Endothelial cell (in vitro differentiated cells): ENCODE measurements around the gene LGMN. TPM values are rescaled to one million over a fixed set of nuclear protein-coding genes. Genes with fewer than 3 reads are reported as not detected.
"Not testable (repeated sequence)": the region's sequence is repeated elsewhere in the genome, so short reads cannot be mapped to it uniquely, and the experiment has no call there.

Experiments used
- DNase-seq: peaks from one replicate; pipeline ENCODE4 v3.0.0; 2021; ENCODE audit warnings: low spot score
- H3K27ac Mint-ChIP-seq: one replicate; pipeline ENCODE4 v1.8.0; 2021; ENCODE audit warnings: mixed read lengths, inconsistent platforms; ENCODE audit not compliant: unreplicated experiment
- H3K27me3 Mint-ChIP-seq: one replicate; pipeline ENCODE4 v1.8.0; 2021; ENCODE audit warnings: mild to moderate bottlenecking, moderate library complexity, mixed read lengths, inconsistent platforms; ENCODE audit not compliant: unreplicated experiment
- H3K36me3 Mint-ChIP-seq: one replicate; pipeline ENCODE4 v1.8.0; 2021; ENCODE audit warnings: mild to moderate bottlenecking, low read depth, mixed read lengths, inconsistent platforms; ENCODE audit not compliant: unreplicated experiment
- H3K4me1 Mint-ChIP-seq: one replicate; pipeline ENCODE4 v1.8.0; 2021; ENCODE audit warnings: mild to moderate bottlenecking, mixed read lengths, inconsistent platforms; ENCODE audit not compliant: unreplicated experiment
- H3K4me3 Mint-ChIP-seq: one replicate; pipeline ENCODE4 v1.8.0; 2021; ENCODE audit warnings: mild to moderate bottlenecking, mixed read lengths, inconsistent platforms; ENCODE audit not compliant: unreplicated experiment
- H3K9me3 Mint-ChIP-seq: one replicate; pipeline ENCODE4 v1.8.0; 2021; ENCODE audit warnings: mixed read lengths, inconsistent platforms; ENCODE audit not compliant: unreplicated experiment
- total RNA-seq: library from RNA; stranded (reverse); fragmentation: NEBNext Ultra II Directional; extraction: Animal tissue kit (Norgen Biotek cat#: 25700); gene quantifications from one replicate; pipeline ENCODE4 v1.2.1, GENCODE V29; 2021; ENCODE audit not compliant: unreplicated experiment
- TF ChIP-seq, protein P1 (sequence below): fragments of 200-600 bp; sonication (generic); IDR thresholded peaks from one replicate; pipeline ENCODE4 v1.5.0; 2021; ENCODE audit warnings: antibody characterized with exemption; ENCODE audit not compliant: unreplicated experiment

The LGMN gene
- total RNA-seq, 1 donor from 2014 or later: 97.6 TPM

GRCh38 chr14:92774572-92774971 lies 26.1 kb upstream of the LGMN start:
- peaks cover 3% of the 10 kb centered on the region for H3K27me3 Mint-ChIP-seq
- TF ChIP-seq, protein P1, sequence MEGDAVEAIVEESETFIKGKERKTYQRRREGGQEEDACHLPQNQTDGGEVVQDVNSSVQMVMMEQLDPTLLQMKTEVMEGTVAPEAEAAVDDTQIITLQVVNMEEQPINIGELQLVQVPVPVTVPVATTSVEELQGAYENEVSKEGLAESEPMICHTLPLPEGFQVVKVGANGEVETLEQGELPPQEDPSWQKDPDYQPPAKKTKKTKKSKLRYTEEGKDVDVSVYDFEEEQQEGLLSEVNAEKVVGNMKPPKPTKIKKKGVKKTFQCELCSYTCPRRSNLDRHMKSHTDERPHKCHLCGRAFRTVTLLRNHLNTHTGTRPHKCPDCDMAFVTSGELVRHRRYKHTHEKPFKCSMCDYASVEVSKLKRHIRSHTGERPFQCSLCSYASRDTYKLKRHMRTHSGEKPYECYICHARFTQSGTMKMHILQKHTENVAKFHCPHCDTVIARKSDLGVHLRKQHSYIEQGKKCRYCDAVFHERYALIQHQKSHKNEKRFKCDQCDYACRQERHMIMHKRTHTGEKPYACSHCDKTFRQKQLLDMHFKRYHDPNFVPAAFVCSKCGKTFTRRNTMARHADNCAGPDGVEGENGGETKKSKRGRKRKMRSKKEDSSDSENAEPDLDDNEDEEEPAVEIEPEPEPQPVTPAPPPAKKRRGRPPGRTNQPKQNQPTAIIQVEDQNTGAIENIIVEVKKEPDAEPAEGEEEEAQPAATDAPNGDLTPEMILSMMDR: no peak
- H3K36me3 Mint-ChIP-seq: no peaks in the 10 kb centered on the region
- DNase-seq: no peak
- no peak overlapping the region for H3K4me3 Mint-ChIP-seq
- H3K9me3 Mint-ChIP-seq: no peaks in the 10 kb centered on the region
- H3K4me1 Mint-ChIP-seq: no peaks in the 10 kb centered on the region
- H3K27ac Mint-ChIP-seq: no peak overlapping the region

DNA sequence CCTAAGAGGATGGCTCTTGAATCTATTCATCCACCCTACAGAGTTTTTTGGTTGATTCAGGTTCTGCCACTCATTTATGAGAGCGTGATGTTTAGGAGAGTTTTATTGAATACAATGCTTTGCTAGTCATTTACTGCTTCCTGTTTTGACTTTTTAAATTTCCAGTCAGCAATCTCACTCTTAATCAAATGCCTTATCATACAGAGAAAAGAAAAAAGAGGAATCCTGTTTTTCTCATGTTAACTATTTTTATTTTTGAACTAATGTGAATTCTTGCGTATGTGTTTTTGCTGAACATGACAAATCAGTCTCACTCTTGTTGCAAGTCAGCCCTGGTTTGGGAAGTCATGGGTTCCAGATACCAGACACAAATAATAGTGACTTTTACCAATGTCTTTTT lies 22.1 kb upstream of the LGMN start:
- H3K9me3 Mint-ChIP-seq: no peaks in the 10 kb centered on the region
- TF ChIP-seq, protein P1: no peak
- H3K4me1 Mint-ChIP-seq: no peaks in the 10 kb centered on the region
- no peak for DNase-seq
- no peak overlapping the region for H3K4me3 Mint-ChIP-seq
- H3K27ac Mint-ChIP-seq: no peak overlapping the region
- peaks cover 3% of the 10 kb centered on the region for H3K27me3 Mint-ChIP-seq
- no peaks in the 10 kb centered on the region for H3K36me3 Mint-ChIP-seq

- Mint-ChIP-seq H3K36me3 (no peaks in the 10 kb centered on the region), H3K27me3 (peaks cover 3% of the 10 kb centered on the region), H3K9me3 (no peaks in the 10 kb centered on the region), H3K4me3 (no peak overlapping the region), H3K27ac (no peak overlapping the region), H3K4me1 (no peaks in the 10 kb centered on the region)
- TF ChIP-seq, protein P1: no peak
- no peak for DNase-seq
These were observed 20.4 kb upstream of the LGMN start for GRCh38 chr14:92768795-92769194.

- not testable (repeated sequence) for H3K4me1 Mint-ChIP-seq, H3K27me3 Mint-ChIP-seq, H3K4me3 Mint-ChIP-seq, H3K36me3 Mint-ChIP-seq, H3K27ac Mint-ChIP-seq, H3K9me3 Mint-ChIP-seq, DNase-seq
These were observed 19.8 kb upstream of the LGMN start for GRCh38 chr14:92768236-92768635.

- not testable (repeated sequence) for H3K9me3 Mint-ChIP-seq, H3K27me3 Mint-ChIP-seq, H3K4me1 Mint-ChIP-seq, H3K27ac Mint-ChIP-seq, H3K36me3 Mint-ChIP-seq, DNase-seq, H3K4me3 Mint-ChIP-seq
These were observed 15.5 kb upstream of the LGMN start for GRCh38 chr14:92763666-92764631.

DNA sequence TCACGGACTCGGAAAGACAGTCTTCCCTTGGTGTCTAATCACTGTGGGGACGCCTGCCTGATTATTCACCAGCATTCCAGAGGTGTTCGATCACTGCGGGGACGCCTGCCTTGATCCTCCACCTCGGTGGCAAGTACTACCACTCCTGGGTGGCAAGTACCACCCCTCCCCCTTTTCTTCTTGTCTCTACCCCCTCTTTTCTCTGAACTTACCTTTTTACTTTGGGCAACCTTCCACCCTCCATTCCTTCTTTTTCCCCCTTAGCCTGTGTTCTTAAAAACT lies 12.0 kb upstream of the LGMN start:
- Mint-ChIP-seq H3K27ac (no peak overlapping the region), H3K4me3 (no peak overlapping the region), H3K4me1 (peaks cover 4% of the 10 kb centered on the region), H3K9me3 (no peaks in the 10 kb centered on the region), H3K36me3 (no peaks in the 10 kb centered on the region), H3K27me3 (peaks cover 3% of the 10 kb centered on the region)
- TF ChIP-seq, protein P1: no peak
- DNase-seq: no peak
